MCF 10A (cell line): ENCODE measurements around the gene RAD51B. TPM values are rescaled to one million over a fixed set of nuclear protein-coding genes. Genes with fewer than 3 reads are reported as not detected.
"Not testable (repeated sequence)": the region's sequence is repeated elsewhere in the genome, so short reads cannot be mapped to it uniquely, and the experiment has no call there.

Experiments
- BruUV-seq: library from RNA; stranded (reverse); fragments of 400-500 nt; replicated peaks from 2 replicates; lab custom pipeline; 2021; lab: Mats Ljungman, UMichigan
- CTCF ChIA-PET: fragments of 300-600 bp; sonication (Branson Sonifier 250); formaldehyde crosslinking; extraction: SDS; loops from one replicate; lab custom pipeline; 2021; ENCODE audit warnings: antibody characterized with exemption, inconsistent platforms; lab: Yijun Ruan, JAX
- POLR2A ChIA-PET: fragments of 300-600, 350-650 bp; sonication (Branson Sonifier 250); formaldehyde crosslinking; extraction: SDS; loops from one replicate; lab custom pipeline; 2020; ENCODE audit warnings: antibody characterized with exemption, inconsistent platforms; lab: Yijun Ruan, JAX
- DNase-seq: peaks from one replicate; pipeline ENCODE4 v3.0.0-alpha.2; 2018; ENCODE audit not compliant: unreplicated experiment
- H3K27ac Mint-ChIP-seq: one replicate; pipeline ENCODE4 v1.8.0; 2022; ENCODE audit warnings: mild to moderate bottlenecking, low read depth, mixed read lengths; ENCODE audit not compliant: unreplicated experiment
- H3K27me3 Mint-ChIP-seq: one replicate; pipeline ENCODE4 v1.8.0; 2022; ENCODE audit warnings: mixed read lengths; ENCODE audit not compliant: insufficient read depth, unreplicated experiment
- H3K36me3 Mint-ChIP-seq: one replicate; pipeline ENCODE4 v1.8.0; 2022; ENCODE audit warnings: mild to moderate bottlenecking, moderate library complexity, mixed read lengths; ENCODE audit not compliant: insufficient read depth, unreplicated experiment
- H3K4me1 Mint-ChIP-seq: one replicate; pipeline ENCODE4 v1.8.0; 2022; ENCODE audit warnings: mixed read lengths; ENCODE audit not compliant: insufficient read depth, unreplicated experiment
- H3K4me3 Mint-ChIP-seq: one replicate; pipeline ENCODE4 v1.8.0; 2022; ENCODE audit warnings: mild to moderate bottlenecking, moderate library complexity, mixed read lengths; ENCODE audit not compliant: unreplicated experiment
- H3K9me3 Mint-ChIP-seq: one replicate; pipeline ENCODE4 v1.8.0; 2022; ENCODE audit warnings: mixed read lengths; ENCODE audit not compliant: unreplicated experiment
- intact Hi-C: fragments of 100-400 bp; cut with micrococcal nuclease; formaldehyde crosslinking; loops from 2 replicates; pipeline ENCODE4 v1.14.1; 2022
- total RNA-seq: library from RNA; stranded (reverse); gene quantifications from 2 replicates; pipeline ENCODE4 v1.2.3, GENCODE V29; 2022
- TF ChIP-seq, protein P1 (sequence below): fragments of 200-600 bp; IDR thresholded peaks from one replicate; pipeline ENCODE4 v1.8.0; 2022; ENCODE audit warnings: antibody characterized with exemption, mild to moderate bottlenecking; ENCODE audit not compliant: unreplicated experiment

Gene RAD51B
- total RNA-seq, 1 experiment from 2014 or later = 14.6 TPM

DNA sequence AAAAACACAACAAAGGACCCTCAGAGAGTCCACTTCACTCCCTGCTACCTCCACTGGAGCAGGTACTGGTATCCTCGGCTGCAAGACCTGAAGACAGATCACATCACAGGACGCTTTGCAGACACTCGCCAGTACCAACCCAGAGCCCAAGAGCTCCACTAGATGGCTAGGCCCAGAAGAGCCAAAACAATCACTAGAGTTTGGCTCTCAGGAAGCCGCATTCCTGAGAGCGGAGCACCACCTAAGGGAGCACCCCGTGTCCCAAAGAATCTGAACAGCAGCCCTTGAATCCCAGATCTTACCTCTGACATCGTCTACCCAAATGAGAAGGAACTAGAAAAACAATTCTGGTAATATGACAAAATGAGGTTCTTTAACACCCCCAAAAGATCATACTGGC is 399.8 kb downstream of the RAD51B start:
- POLR2A ChIA-PET = interaction anchor here (1.5 to 1.8 kb wide), 2 partner anchors 9 to 13 kb away, joined by 5 read pairs; no protein-coding TSS in a partner anchor
- TF ChIP-seq, protein P1, sequence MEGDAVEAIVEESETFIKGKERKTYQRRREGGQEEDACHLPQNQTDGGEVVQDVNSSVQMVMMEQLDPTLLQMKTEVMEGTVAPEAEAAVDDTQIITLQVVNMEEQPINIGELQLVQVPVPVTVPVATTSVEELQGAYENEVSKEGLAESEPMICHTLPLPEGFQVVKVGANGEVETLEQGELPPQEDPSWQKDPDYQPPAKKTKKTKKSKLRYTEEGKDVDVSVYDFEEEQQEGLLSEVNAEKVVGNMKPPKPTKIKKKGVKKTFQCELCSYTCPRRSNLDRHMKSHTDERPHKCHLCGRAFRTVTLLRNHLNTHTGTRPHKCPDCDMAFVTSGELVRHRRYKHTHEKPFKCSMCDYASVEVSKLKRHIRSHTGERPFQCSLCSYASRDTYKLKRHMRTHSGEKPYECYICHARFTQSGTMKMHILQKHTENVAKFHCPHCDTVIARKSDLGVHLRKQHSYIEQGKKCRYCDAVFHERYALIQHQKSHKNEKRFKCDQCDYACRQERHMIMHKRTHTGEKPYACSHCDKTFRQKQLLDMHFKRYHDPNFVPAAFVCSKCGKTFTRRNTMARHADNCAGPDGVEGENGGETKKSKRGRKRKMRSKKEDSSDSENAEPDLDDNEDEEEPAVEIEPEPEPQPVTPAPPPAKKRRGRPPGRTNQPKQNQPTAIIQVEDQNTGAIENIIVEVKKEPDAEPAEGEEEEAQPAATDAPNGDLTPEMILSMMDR = no peak
- intact Hi-C loops = no loop called here
- H3K4me1 Mint-ChIP-seq = no peaks in the 10 kb centered on the region
- no peak overlapping the region for H3K27ac Mint-ChIP-seq
- DNase-seq = no peak
- H3K9me3 Mint-ChIP-seq = no peaks in the 10 kb centered on the region
- H3K4me3 Mint-ChIP-seq = no peak overlapping the region
- CTCF ChIA-PET = interaction anchor here (0.7 kb wide), 2 partner anchors 89 to 678 kb away, joined by 3 read pairs; no protein-coding TSS in a partner anchor
- H3K36me3 Mint-ChIP-seq = no peaks in the 10 kb centered on the region
- BruUV-seq = no TSS peak
- no peaks in the 10 kb centered on the region for H3K27me3 Mint-ChIP-seq

DNA sequence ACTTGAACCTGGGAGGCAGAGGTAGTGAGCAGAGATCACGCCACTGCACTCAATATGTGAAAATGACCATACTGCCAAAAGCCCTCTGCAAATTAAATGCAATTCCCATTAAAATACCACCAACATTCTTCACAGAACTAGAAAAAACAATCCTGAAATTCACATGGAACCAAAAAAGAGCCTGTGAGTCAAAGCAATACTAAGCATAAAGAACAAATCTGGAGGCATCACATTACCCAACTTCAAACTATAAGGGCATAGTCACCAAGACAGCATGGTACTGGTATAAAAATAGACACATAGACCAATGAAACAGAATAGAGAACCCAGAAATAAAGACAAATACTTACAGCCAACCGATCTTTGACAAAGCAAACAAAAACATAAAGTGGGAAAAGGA is 401.5 kb downstream of the RAD51B start:
- H3K36me3 Mint-ChIP-seq, DNase-seq, H3K27me3 Mint-ChIP-seq, BruUV-seq, H3K4me1 Mint-ChIP-seq, H3K27ac Mint-ChIP-seq, CTCF ChIA-PET, H3K9me3 Mint-ChIP-seq, intact Hi-C loops, H3K4me3 Mint-ChIP-seq: not testable (repeated sequence)
- POLR2A ChIA-PET = interaction anchor here (0.9 to 1.5 kb wide), 2 partner anchors 8 to 12 kb away, joined by 3 to 5 read pairs; no protein-coding TSS in a partner anchor

DNA sequence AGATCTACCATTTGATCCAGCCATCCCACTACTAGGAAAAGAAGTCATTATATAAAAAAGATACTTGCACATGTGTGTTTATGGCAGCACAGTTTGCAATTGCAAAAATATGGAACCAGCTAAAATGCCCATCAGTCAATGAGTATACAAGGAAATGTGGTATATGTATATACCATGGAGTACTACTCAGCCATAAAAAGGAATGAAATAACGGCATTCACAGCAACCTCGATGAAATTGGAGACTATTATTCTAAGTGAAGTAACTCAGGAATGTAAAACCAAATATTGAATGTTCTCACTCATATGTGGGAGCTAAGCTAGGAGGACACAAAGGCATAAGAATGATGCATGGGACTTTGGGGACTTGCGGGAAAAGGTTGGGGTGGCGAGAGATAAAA is 402.6 kb downstream of the RAD51B start:
- no peaks in the 10 kb centered on the region for H3K9me3 Mint-ChIP-seq
- BruUV-seq = no TSS peak
- no peaks in the 10 kb centered on the region for H3K4me1 Mint-ChIP-seq
- H3K36me3 Mint-ChIP-seq = no peaks in the 10 kb centered on the region
- TF ChIP-seq, protein P1 = no peak
- DNase-seq = no peak
- intact Hi-C loops = no loop called here
- H3K27me3 Mint-ChIP-seq = no peaks in the 10 kb centered on the region
- ChIA-PET CTCF (no interaction called here), POLR2A (interaction anchor here (1.0 to 1.5 kb wide), 2 partner anchors 9 to 54 kb away, joined by 3 read pairs; no protein-coding TSS in a partner anchor)
- H3K4me3 Mint-ChIP-seq = no peak overlapping the region
- no peak overlapping the region for H3K27ac Mint-ChIP-seq

DNA sequence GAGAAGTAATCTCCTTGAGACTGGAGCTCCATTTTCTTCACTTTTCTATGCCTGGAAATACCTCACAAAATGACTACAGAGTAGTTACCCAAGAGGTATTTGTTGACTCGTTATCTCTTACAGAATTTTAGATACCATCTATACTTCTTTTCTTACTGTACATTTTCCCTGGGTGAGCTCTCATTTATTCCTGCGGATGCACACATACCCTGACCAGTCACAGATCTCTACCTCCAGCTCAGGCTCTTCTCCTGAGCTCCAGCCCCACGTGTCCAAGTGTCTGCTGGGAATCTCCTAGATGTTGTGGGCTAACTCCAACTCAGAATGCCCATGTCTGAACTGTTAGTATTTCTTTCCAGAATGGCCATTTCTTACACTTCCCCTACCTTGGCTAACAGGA is 403.1 kb downstream of the RAD51B start:
- Mint-ChIP-seq H3K27ac (no peak overlapping the region), H3K27me3 (no peaks in the 10 kb centered on the region), H3K4me1 (no peaks in the 10 kb centered on the region), H3K36me3 (no peaks in the 10 kb centered on the region), H3K4me3 (no peak overlapping the region), H3K9me3 (no peaks in the 10 kb centered on the region)
- intact Hi-C loops = no loop called here
- TF ChIP-seq, protein P1 = no peak
- no TSS peak for BruUV-seq
- DNase-seq = no peak
- POLR2A ChIA-PET = interaction anchor here (1.0 to 2.3 kb wide), 3 partner anchors 9 to 55 kb away, joined by 3 to 11 read pairs (median 3); no protein-coding TSS in a partner anchor
- CTCF ChIA-PET = no interaction called here
